Left ventricle myocardium inferior (tissue), 1 donor: ENCODE measurements around the gene STEAP1B. TPM values are rescaled to one million over a fixed set of nuclear protein-coding genes. Genes with fewer than 3 reads are reported as not detected.

Source experiments
- DNase-seq: peaks from one replicate; pipeline ENCODE4 v3.0.0-alpha.2; 2020
- H3K27ac ChIP-seq: fragments of 200-600 bp; replicated peaks from 2 replicates; pipeline ENCODE4 v1.8.0; 2021
- H3K27me3 ChIP-seq: fragments of 200-600 bp; 2 replicates; pipeline ENCODE4 v1.8.0; 2021; ENCODE audit warnings: low read depth
- H3K36me3 ChIP-seq: fragments of 200-600 bp; 2 replicates; pipeline ENCODE4 v1.8.0; 2021
- H3K4me1 ChIP-seq: fragments of 200-600 bp; 2 replicates; pipeline ENCODE4 v1.8.0; 2021
- H3K4me3 ChIP-seq: fragments of 200-600 bp; 2 replicates; pipeline ENCODE4 v1.8.0; 2021; ENCODE audit warnings: mild to moderate bottlenecking, moderate library complexity
- H3K9me3 ChIP-seq: fragments of 200-600 bp; replicated peaks from 2 replicates; pipeline ENCODE4 v1.8.0; 2021
- CTCF ChIP-seq: fragments of 200-600 bp; IDR thresholded peaks from 2 replicates; pipeline ENCODE4 v1.8.0; 2021; ENCODE audit warnings: antibody characterized with exemption, mild to moderate bottlenecking, borderline replicate concordance
- intact Hi-C: fragments of 100-400 bp; cut with micrococcal nuclease; formaldehyde crosslinking; loops from one replicate; pipeline ENCODE4 v1.11.0; 2022
- total RNA-seq: library from RNA; stranded (reverse); fragmentation: NEBNext Ultra II Directional; extraction: Animal tissue kit (Norgen Biotek cat#: 25700); gene quantifications from one replicate; pipeline ENCODE4 v1.2.1, GENCODE V29; 2021
- donor health status: DM: no; HTN: yes; CAD: no; lungs with severe emphysema.

The STEAP1B gene
- total RNA-seq, 1 donor from 2014 or later: 0.63 TPM

GRCh38 chr7:22386206-22386858, 113.7 kb downstream of the STEAP1B start:
- Histone ChIP-seq H3K27me3 (no peaks in the 10 kb centered on the region), H3K4me1 (no peaks in the 10 kb centered on the region), H3K4me3 (no peak overlapping the region), H3K27ac (no peak overlapping the region), H3K9me3 (no peaks in the 10 kb centered on the region), H3K36me3 (no peaks in the 10 kb centered on the region)
- DNase-seq: no peak
- intact Hi-C loops: no loop called here
- TF ChIP-seq CTCF: no peak

- H3K36me3 ChIP-seq: no peaks in the 10 kb centered on the region
- H3K4me3 ChIP-seq: no peak overlapping the region
- H3K4me1 ChIP-seq: no peaks in the 10 kb centered on the region
- DNase-seq: no peak
- H3K27me3 ChIP-seq: no peaks in the 10 kb centered on the region
- H3K9me3 ChIP-seq: no peaks in the 10 kb centered on the region
- H3K27ac ChIP-seq: no peak overlapping the region
- TF ChIP-seq CTCF: no peak
- intact Hi-C loops: no loop called here
Observed at GRCh38 chr7:22385326-22385725, 114.7 kb downstream of the STEAP1B start.

- no peaks in the 10 kb centered on the region for H3K36me3 ChIP-seq
- H3K9me3 ChIP-seq: no peaks in the 10 kb centered on the region
- intact Hi-C loops: no loop called here
- no peak for TF ChIP-seq CTCF
- H3K27me3 ChIP-seq: no peaks in the 10 kb centered on the region
- H3K4me1 ChIP-seq: peaks cover 17% of the 10 kb centered on the region
- no peak overlapping the region for H3K4me3 ChIP-seq
- H3K27ac ChIP-seq: no peak overlapping the region
- no peak for DNase-seq
Observed at GRCh38 chr7:22380333-22380732, 119.7 kb downstream of the STEAP1B start.

GRCh38 chr7:22378199-22378980, 121.6 kb downstream of the STEAP1B start:
- intact Hi-C loops: no loop called here
- H3K36me3 ChIP-seq: no peaks in the 10 kb centered on the region
- no peak for TF ChIP-seq CTCF
- H3K4me3 ChIP-seq: no peak overlapping the region
- no peaks in the 10 kb centered on the region for H3K27me3 ChIP-seq
- peak overlapping the region; percentile 64 for H3K27ac ChIP-seq
- peaks cover 17% of the 10 kb centered on the region for H3K4me1 ChIP-seq
- no peaks in the 10 kb centered on the region for H3K9me3 ChIP-seq
- no peak for DNase-seq

- peaks cover 17% of the 10 kb centered on the region for H3K4me1 ChIP-seq
- no peak for TF ChIP-seq CTCF
- intact Hi-C loops: no loop called here
- no peaks in the 10 kb centered on the region for H3K36me3 ChIP-seq
- H3K27ac ChIP-seq: peak overlapping the region; percentile 64
- H3K9me3 ChIP-seq: no peaks in the 10 kb centered on the region
- H3K4me3 ChIP-seq: no peak overlapping the region
- no peaks in the 10 kb centered on the region for H3K27me3 ChIP-seq
- no peak for DNase-seq
Observed at GRCh38 chr7:22377703-22378102, 122.3 kb downstream of the STEAP1B start.
